H1 (cell line): ENCODE results near the gene TNPO2. TPM values are rescaled to one million over a fixed set of nuclear protein-coding genes. Genes with fewer than 3 reads are reported as not detected.
A peak's percentile ranks its signal among the peaks of the same experiment; 100 is the strongest.

Source experiments
- CTCF ChIA-PET: fragments of 300-600 bp; sonication (Branson Sonifier 250); formaldehyde crosslinking; loops from one replicate; lab custom pipeline; 2021; ENCODE audit not compliant: partially characterized antibody; lab: Charles Lee
- POLR2A ChIA-PET: fragments of 300-600 bp; sonication (Branson Sonifier 250); formaldehyde crosslinking; loops from one replicate; lab custom pipeline; 2021; ENCODE audit warnings: inconsistent platforms; ENCODE audit not compliant: partially characterized antibody; lab: Charles Lee
- DNase-seq, 2 experiments: peaks; one replicate each; pipeline versions ENCODE4 v3.0.0 to v3.0.0-alpha.2; 2010 to 2022; ENCODE audit warnings: low spot score in 2 of 2, low read depth in 1 of 2, mixed read lengths in 1 of 2
- FAIRE-seq: peaks from 2 replicates; lab custom pipeline; 2011; peaks lifted over from hg19 to GRCh38; lab: Jason Lieb, UNC
- H2AFZ ChIP-seq: 2 replicates; pipeline ENCODE4 v1.8.1; 2012; ENCODE audit warnings: low read length, inconsistent platforms
- H2AK5ac ChIP-seq: 2 replicates; pipeline ENCODE4 v1.6.1; 2013; ENCODE audit warnings: low read depth, low read length
- H2BK120ac ChIP-seq: replicated peaks from 2 replicates; pipeline ENCODE3; 2013; ENCODE audit warnings: low read depth, low read length, inconsistent platforms
- H2BK12ac ChIP-seq: 2 replicates; pipeline ENCODE4 v1.6.1; 2013; ENCODE audit warnings: low read depth, low read length
- H2BK15ac ChIP-seq: 2 replicates; pipeline ENCODE4 v1.6.1; 2013; ENCODE audit warnings: low read length
- H2BK20ac ChIP-seq: 2 replicates; pipeline ENCODE4 v1.6.1; 2013; ENCODE audit warnings: low read length
- H2BK5ac ChIP-seq: 2 replicates; pipeline ENCODE4 v1.6.1; 2013; ENCODE audit warnings: low read depth, low read length
- H3K14ac ChIP-seq: 2 replicates; pipeline ENCODE4 v1.6.1; 2013; ENCODE audit warnings: inconsistent platforms; ENCODE audit not compliant: insufficient read length
- H3K18ac ChIP-seq: 2 replicates; pipeline ENCODE4 v1.6.1; 2013; ENCODE audit warnings: low read length; ENCODE audit errors: extremely low read depth
- H3K23ac ChIP-seq: 2 replicates; pipeline ENCODE4 v1.6.1; 2013; ENCODE audit warnings: inconsistent platforms; ENCODE audit not compliant: insufficient read length
- H3K23me2 ChIP-seq: 2 replicates; pipeline ENCODE4 v1.6.1; 2013; ENCODE audit warnings: low read depth, low read length
- H3K27ac ChIP-seq: 2 replicates; pipeline ENCODE4 v1.6.1; 2011; ENCODE audit warnings: low read depth, low read length, inconsistent platforms
- H3K27me3 ChIP-seq, 4 experiments: replicated peaks in 1 of 4; 1 replicate in 1 of 4; 2 replicates in 3 of 4; pipeline versions ENCODE4 v1.6.1 to v1.8.1; 2011 to 2013; ENCODE audit warnings: low read length in 3 of 4, mild to moderate bottlenecking in 3 of 4, inconsistent platforms in 2 of 4, mixed read lengths in 2 of 4, moderate library complexity in 1 of 4; ENCODE audit not compliant: control insufficient read depth in 3 of 4, insufficient read depth in 3 of 4; ENCODE audit errors: extremely low read depth in 1 of 4
- H3K36me3 ChIP-seq, 4 experiments: 2 replicates each; pipeline versions ENCODE4 v1.6.1 to v1.8.1; 2011 to 2013; ENCODE audit warnings: mild to moderate bottlenecking in 4 of 4, low read length in 3 of 4, moderate library complexity in 2 of 4, control low read depth in 1 of 4, inconsistent platforms in 1 of 4; ENCODE audit not compliant: insufficient read depth in 4 of 4, control insufficient read depth in 2 of 4
- H3K4ac ChIP-seq: replicated peaks from 2 replicates; pipeline ENCODE3; 2013; ENCODE audit warnings: low read length, low read depth, mixed read lengths, inconsistent platforms; ENCODE audit not compliant: insufficient read length
- H3K4me1 ChIP-seq, 4 experiments: replicated peaks in 1 of 4; 1 replicate in 1 of 4; 2 replicates in 3 of 4; pipeline versions ENCODE4 v1.6.1 to v1.8.1; 2011 to 2013; ENCODE audit warnings: low read length in 3 of 4, inconsistent platforms in 2 of 4, mixed read lengths in 1 of 4; ENCODE audit not compliant: insufficient read depth in 4 of 4, control insufficient read depth in 3 of 4
- H3K4me2 ChIP-seq, 2 experiments: 2 replicates each; pipeline versions ENCODE4 v1.6.1 to v1.8.1; 2011 to 2013; ENCODE audit warnings: low read depth in 2 of 2, low read length in 2 of 2, control low read depth in 1 of 2, inconsistent platforms in 1 of 2, mild to moderate bottlenecking in 1 of 2; ENCODE audit not compliant: insufficient read depth in 1 of 2
- H3K4me3 ChIP-seq, 4 experiments: fragments of 200-600, 300-600 bp in 1 of 4; sonication (generic), shearing (Covaris generic), sonication (Bioruptor Twin) in 1 of 4; 2 replicates each; pipeline versions ENCODE4 v1.5.1 to v1.8.1; 2011 to 2016; ENCODE audit warnings: low read length in 4 of 4, low read depth in 3 of 4, control low read depth in 2 of 4, inconsistent platforms in 2 of 4, mild to moderate bottlenecking in 2 of 4, mixed read lengths in 1 of 4, moderate library complexity in 1 of 4; ENCODE audit not compliant: insufficient read depth in 2 of 4; ENCODE audit errors: extremely low read depth in 1 of 4
- H3K56ac ChIP-seq: replicated peaks from 2 replicates; pipeline ENCODE3; 2013; ENCODE audit warnings: low read depth, mild to moderate bottlenecking, mixed read lengths, low read length, inconsistent platforms; ENCODE audit not compliant: insufficient read length
- H3K79me1 ChIP-seq: 2 replicates; pipeline ENCODE4 v1.6.1; 2013; ENCODE audit warnings: low read depth, low read length, control low read depth
- H3K79me2 ChIP-seq, 2 experiments: 2 replicates each; pipeline versions ENCODE4 v1.6.1 to v1.8.1; 2012 to 2013; ENCODE audit warnings: low read length in 2 of 2, mild to moderate bottlenecking in 2 of 2, inconsistent platforms in 1 of 2; ENCODE audit not compliant: insufficient read depth in 2 of 2, control insufficient read depth in 1 of 2
- H3K9ac ChIP-seq, 4 experiments: replicated peaks in 1 of 4; 1 replicate in 1 of 4; 2 replicates in 3 of 4; pipeline versions ENCODE4 v1.6.1 to v1.8.1; 2011 to 2013; ENCODE audit warnings: low read depth in 3 of 4, low read length in 3 of 4, control low read depth in 2 of 4, mild to moderate bottlenecking in 2 of 4, moderate library complexity in 2 of 4, inconsistent platforms in 1 of 4; ENCODE audit errors: extremely low read depth in 1 of 4
- H3K9me3 ChIP-seq, 2 experiments: 2 replicates each; pipeline versions ENCODE4 v1.6.1 to v1.8.1; 2012 to 2013; ENCODE audit warnings: mild to moderate bottlenecking in 2 of 2, moderate library complexity in 2 of 2, control low read depth in 1 of 2, inconsistent platforms in 1 of 2, low read depth in 1 of 2, low read length in 1 of 2, mixed read lengths in 1 of 2; ENCODE audit not compliant: insufficient read depth in 2 of 2
- H4K20me1 ChIP-seq, 2 experiments: replicated peaks in 1 of 2; 2 replicates each; pipeline versions ENCODE3 to v1.8.1; 2011 to 2013; ENCODE audit warnings: inconsistent platforms in 2 of 2, low read length in 2 of 2, mild to moderate bottlenecking in 1 of 2; ENCODE audit not compliant: insufficient read depth in 2 of 2, control insufficient read depth in 1 of 2
- H4K5ac ChIP-seq: 2 replicates; pipeline ENCODE4 v1.6.1; 2013; ENCODE audit warnings: low read length, low read depth, mixed read lengths, inconsistent platforms; ENCODE audit not compliant: insufficient read length
- H4K8ac ChIP-seq: 2 replicates; pipeline ENCODE4 v1.8.0; 2013; ENCODE audit warnings: mild to moderate bottlenecking, moderate library complexity, low read length, inconsistent platforms; ENCODE audit not compliant: insufficient read depth; ENCODE audit errors: extremely low read depth
- H4K91ac ChIP-seq: replicated peaks from 2 replicates; pipeline ENCODE3; 2013; ENCODE audit warnings: low read length, mixed read lengths, inconsistent platforms; ENCODE audit not compliant: insufficient read length
- CHD2 ChIP-seq: IDR thresholded peaks from 2 replicates; pipeline ENCODE4 v1.6.1; 2012; ENCODE audit warnings: low read length, improper control_type of control experiment
- POLR2A ChIP-seq, 2 experiments: IDR thresholded peaks; 1 replicate in 1 of 2; 2 replicates in 1 of 2; pipeline ENCODE4 v1.6.1; 2011; ENCODE audit warnings: low read depth in 2 of 2, low read length in 2 of 2, mild to moderate bottlenecking in 2 of 2; ENCODE audit errors: control extremely low read depth in 1 of 2
- RBBP5 ChIP-seq: IDR thresholded peaks from 2 replicates; pipeline ENCODE4 v1.7.1; 2012; ENCODE audit warnings: low read depth, mild to moderate bottlenecking, inconsistent platforms, low read length, moderate library complexity, borderline replicate concordance
- SP1 ChIP-seq: IDR thresholded peaks from 2 replicates; pipeline ENCODE4 v1.6.1; 2011; ENCODE audit warnings: low read depth, low read length
- SP4 ChIP-seq: IDR thresholded peaks from 2 replicates; pipeline ENCODE4 v1.6.1; 2012; ENCODE audit warnings: low read length, inconsistent platforms
- TAF1 ChIP-seq: IDR thresholded peaks from 2 replicates; pipeline ENCODE4 v1.6.1; 2011; ENCODE audit warnings: mild to moderate bottlenecking, low read depth, low read length
- TAF7 ChIP-seq: optimal IDR thresholded peaks from 2 replicates; pipeline ENCODE3; 2011; ENCODE audit warnings: low read depth, mild to moderate bottlenecking, inconsistent platforms, low read length, moderate library complexity, borderline replicate concordance
- TBP ChIP-seq: IDR thresholded peaks from 2 replicates; pipeline ENCODE4 v1.6.1; 2011; ENCODE audit warnings: low read depth, low read length, improper control_type of control experiment
- WGBS, 2 experiments: shearing (Covaris generic) in 1 of 2; methylation state at CpG; one replicate each; pipeline versions ENCODE4 v1.1.6 to v1.1.7; 2013 to 2015; ENCODE audit warnings: low lambda C conversion rate in 2 of 2, mixed read lengths in 2 of 2, inconsistent platforms in 1 of 2, low coverage in 1 of 2, missing lambda C conversion rate in 1 of 2; ENCODE audit not compliant: insufficient replicate concordance in 2 of 2, insufficient coverage in 1 of 2, insufficient read length in 1 of 2; ENCODE audit errors: extremely low coverage in 1 of 2, missing lambda C conversion rate in 1 of 2; 5-methylcytosine and 5-hydroxymethylcytosine counted together
- polyA plus RNA-seq, 7 experiments: library from polyadenylated mRNA; depleted of rRNA in 3 of 7; stranded (reverse) in 5 of 7; unstranded in 2 of 7; fragments of >200 nt in 5 of 7; fragments of 200-250 nt in 2 of 7; gene quantifications; 1 replicate in 5 of 7; 2 replicates in 1 of 7; 4 replicates in 1 of 7; pipeline versions ENCODE4 v1.2.1 to v1.2.3, GENCODE V29; 2011 to 2013; ENCODE audit warnings: missing spikeins in 2 of 7, mixed read lengths in 2 of 7
- total RNA-seq: library from RNA; stranded (reverse); fragmentation: NEBNext Ultra II Directional; extraction: Animal tissue kit (Norgen Biotek cat#: 25700); gene quantifications from 2 replicates; pipeline ENCODE4 v1.2.1, GENCODE V29; 2021

The TNPO2 gene
- total and polyA plus RNA-seq, 2 of the 8 experiments (the other 6 are each of a cell fraction or from before 2014, with no cell fraction given): 112 to 121 TPM

DNA sequence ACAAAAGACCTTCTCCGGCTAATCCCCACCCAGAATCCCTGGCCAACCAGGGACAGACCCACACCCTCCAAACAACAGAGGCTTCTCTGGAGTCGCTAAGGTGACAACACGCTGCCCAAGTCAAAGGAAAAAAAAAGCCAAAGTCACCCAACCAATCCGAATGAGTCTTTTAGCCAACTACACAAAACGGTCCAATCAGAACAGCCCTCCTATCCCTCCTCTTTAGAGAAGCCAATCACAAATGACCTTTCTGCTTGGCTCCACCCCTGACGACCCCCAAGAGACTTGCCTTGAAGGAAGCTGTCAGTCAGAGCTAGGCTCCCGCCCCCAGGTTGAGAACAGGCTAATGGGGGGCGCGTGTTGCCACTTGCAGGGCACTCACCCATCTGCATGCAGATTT, 20.7 kb downstream of the TNPO2 start:
- no peaks in the 10 kb centered on the region for H3K23me2 ChIP-seq
- FAIRE-seq (peak; percentile 99), DNase-seq (peak; percentile 82 to 89)
- H3K56ac ChIP-seq: no peak overlapping the region
- no peak overlapping the region for H3K4me3 ChIP-seq
- no peak overlapping the region for H2AK5ac ChIP-seq
- ChIA-PET POLR2A (interaction anchor here (0.5 to 2.1 kb wide), 21 partner anchors 8 to 450 kb away, joined by 3 to 23 read pairs (median 4); partner anchors contain the start of genes GET3 and TNPO2), CTCF (interaction anchor here (0.8 to 1.1 kb wide), 4 partner anchors 12 to 125 kb away, joined by 3 read pairs; no protein-coding TSS in a partner anchor)
- H3K79me2 ChIP-seq: no peaks in the 10 kb centered on the region
- no peak overlapping the region for H2BK15ac ChIP-seq
- no peak overlapping the region for H3K23ac ChIP-seq
- peaks cover 4 to 14% of the 10 kb centered on the region in 2 experiments for H4K20me1 ChIP-seq
- H3K27me3 ChIP-seq: no peaks in the 10 kb centered on the region
- no peak overlapping the region for H2BK5ac ChIP-seq
- H3K4ac ChIP-seq: no peak overlapping the region
- no peak overlapping the region for H3K4me2 ChIP-seq
- no peaks in the 10 kb centered on the region for H3K9me3 ChIP-seq
- no peak overlapping the region for H2BK120ac ChIP-seq
- H3K9ac ChIP-seq: no peak overlapping the region
- H3K14ac ChIP-seq: no peak overlapping the region
- peak overlapping the region; percentile 71; the same call in 1 of the 2 replicates for H3K27ac ChIP-seq
- H4K5ac ChIP-seq: no peak overlapping the region
- H3K4me1 ChIP-seq: peaks cover 0 to 5% (median 2%) of the 10 kb centered on the region in 4 experiments; a peak in 2 of 7 replicates
- WGBS, 2 experiments: 55% methylated on average over 9 of the region's 9 CpGs; no CpG with 5 or more reads in 1 of the 2 experiments
- H2BK20ac ChIP-seq: no peak overlapping the region
- no peak overlapping the region for H4K91ac ChIP-seq
- no peaks in the 10 kb centered on the region for H3K79me1 ChIP-seq
- TF ChIP-seq TAF1 (peak; percentile 49; the same call in 1 of the 2 replicates), POLR2A (IDR thresholded peaks at IDR 0.05; ENCODE audit: control extremely low read depth in 1 of 2, low read depth in 2 of 2, low read length in 2 of 2) (no peak), SP4 (peak; percentile 74), RBBP5 (no peak), TBP (peak; percentile 75; the same call in 1 of the 2 replicates), TAF7 (no peak), CHD2 (peak; percentile 87), SP1 (peak; percentile 99)
- no peak overlapping the region for H2BK12ac ChIP-seq
- no peak overlapping the region for H4K8ac ChIP-seq
- peaks cover 31 to 76% (median 54%) of the 10 kb centered on the region in 4 experiments for H3K36me3 ChIP-seq
- no peak overlapping the region for H3K18ac ChIP-seq
- H2AFZ ChIP-seq: no peak overlapping the region
